Measurements from ENCODE around the gene ACSM5. TPM values are rescaled to one million over a fixed set of nuclear protein-coding genes. Genes with fewer than 3 reads are reported as not detected.

The ACSM5 gene
- total and polyA plus RNA-seq, 4 donors: 1.6 to 9.4 (median 4.2) TPM

DNA sequence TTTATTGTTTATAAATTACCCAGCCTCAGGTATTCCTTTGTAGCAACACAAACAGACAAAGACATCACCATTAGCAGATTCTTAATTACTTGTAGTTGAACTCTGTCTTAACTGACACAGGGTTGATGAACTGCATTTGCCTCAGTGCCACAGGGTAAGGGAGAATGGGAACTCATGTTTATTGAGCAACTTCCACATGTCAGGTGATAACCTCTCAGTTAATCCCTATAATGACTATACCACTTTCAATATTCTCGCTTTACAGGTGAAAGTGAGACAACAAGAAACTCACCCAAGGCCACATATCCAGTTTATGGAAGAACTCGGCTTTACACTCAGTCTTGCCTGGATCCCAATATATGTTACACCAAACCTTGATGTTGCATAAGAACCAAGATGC lies 13.4 kb upstream of the ACSM5 start:
- 93 to 96% methylated on average over 2 of the region's 2 CpGs for WGBS, 2 donors

DNA sequence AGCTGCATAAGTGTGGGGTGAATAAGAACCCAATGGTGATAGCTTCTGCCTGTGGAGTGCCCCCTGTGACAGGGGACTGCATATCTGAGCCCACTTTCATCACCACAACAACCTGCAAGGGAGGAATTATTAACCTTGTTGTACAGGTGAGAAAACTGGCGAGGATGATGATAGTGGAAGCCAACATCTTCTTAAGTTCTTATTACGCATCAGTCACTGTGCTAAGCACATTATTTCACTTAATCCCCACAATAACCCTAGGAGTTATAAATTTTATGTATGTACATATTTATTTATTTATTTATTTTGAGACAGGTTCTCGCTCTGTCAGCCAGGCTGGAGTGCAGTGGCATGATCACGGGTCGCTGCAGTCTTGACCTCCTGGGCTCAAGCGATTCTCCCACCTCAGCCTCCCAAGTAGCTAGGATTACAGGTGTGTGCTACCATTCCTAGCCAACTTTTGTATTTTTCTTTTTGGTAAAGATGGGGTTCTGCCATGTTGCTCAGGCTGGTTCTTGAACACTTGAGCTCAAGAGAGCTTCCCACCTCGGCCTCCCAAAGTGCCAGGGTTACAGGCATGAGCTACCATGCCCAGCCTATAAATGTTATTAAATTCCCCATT lies 12.4 kb upstream of the ACSM5 start:
- H3K9me3 ChIP-seq (ENCODE audit: control insufficient read depth, low read length): no peaks in the 10 kb centered on the region
- H3K36me3 ChIP-seq (ENCODE audit: control insufficient read depth in 1 of 2, insufficient read depth in 2 of 2, low read length in 1 of 2): no peaks in the 10 kb centered on the region
- no peaks in the 10 kb centered on the region for H3K27me3 ChIP-seq (ENCODE audit: control insufficient read depth in 1 of 2, insufficient read depth in 2 of 2, low read length in 1 of 2)
- DNase-seq (no peak), ATAC-seq (ENCODE audit: low FRiP score) (no peak)
- intact Hi-C loops (cut with DNase I): no loop called here
- 97% methylated on average over 7 of the region's 7 CpGs for WGBS, 2 donors
- H3K4me1 ChIP-seq (ENCODE audit: control insufficient read depth in 1 of 2, insufficient read depth in 2 of 2, low read length in 2 of 2): no peaks in the 10 kb centered on the region
- no peak overlapping the region for H3K4me3 ChIP-seq (ENCODE audit: low read length in 2 of 2)
- no peak overlapping the region for H3K27ac ChIP-seq (ENCODE audit: low read depth in 1 of 2, low read length in 2 of 2)

More for the DNA sequence above, 13.4 kb upstream of the ACSM5 start:
- H3K36me3 ChIP-seq (ENCODE audit: control insufficient read depth in 1 of 2, insufficient read depth in 2 of 2, low read length in 1 of 2): no peaks in the 10 kb centered on the region
- H3K4me1 ChIP-seq (ENCODE audit: control insufficient read depth in 1 of 2, insufficient read depth in 2 of 2, low read length in 2 of 2): no peaks in the 10 kb centered on the region
- H3K9me3 ChIP-seq (ENCODE audit: control insufficient read depth, low read length): no peaks in the 10 kb centered on the region
- no peak overlapping the region for H3K4me3 ChIP-seq (ENCODE audit: low read length in 2 of 2)
- H3K27ac ChIP-seq (ENCODE audit: low read depth in 1 of 2, low read length in 2 of 2): no peak overlapping the region
- intact Hi-C loops (cut with DNase I): no loop called here
- H3K27me3 ChIP-seq (ENCODE audit: control insufficient read depth in 1 of 2, insufficient read depth in 2 of 2, low read length in 1 of 2): no peaks in the 10 kb centered on the region
- ATAC-seq (ENCODE audit: low FRiP score): no peak
- no peak for DNase-seq

DNA sequence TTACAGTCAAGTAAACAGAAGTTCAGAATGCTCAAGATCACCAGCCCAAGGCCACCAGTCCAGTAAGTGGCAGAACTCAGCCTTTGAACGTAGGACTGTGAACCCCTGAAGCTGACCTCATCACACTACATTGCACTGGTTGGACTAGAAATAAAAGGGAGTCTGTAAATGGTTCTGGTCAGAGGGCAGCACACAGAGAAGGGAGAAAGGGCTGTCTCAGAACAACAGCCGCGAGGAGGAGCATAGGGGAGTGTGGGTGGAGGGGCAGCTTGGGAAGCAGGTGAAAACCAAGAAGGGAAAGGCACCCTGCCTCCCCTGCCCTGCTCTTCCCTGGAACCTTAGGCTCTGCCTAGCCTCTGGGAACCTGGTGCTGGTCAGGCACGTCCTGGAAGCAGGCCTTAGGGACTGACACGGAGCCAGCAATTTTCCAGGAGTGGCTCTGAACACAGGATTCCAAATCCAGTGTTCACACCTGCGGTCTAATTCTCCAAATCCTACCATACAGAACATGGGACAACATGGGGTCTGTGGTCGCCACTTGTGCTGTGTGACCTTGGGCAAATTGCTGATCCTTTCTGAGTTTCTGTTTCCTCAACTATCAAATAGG lies 11.8 kb upstream of the ACSM5 start:
- intact Hi-C loops (cut with DNase I): no loop called here
- no peak for DNase-seq
- no peak overlapping the region for H3K27ac ChIP-seq (ENCODE audit: low read depth in 1 of 2, low read length in 2 of 2)
- no peaks in the 10 kb centered on the region for H3K9me3 ChIP-seq (ENCODE audit: control insufficient read depth, low read length)
- H3K36me3 ChIP-seq (ENCODE audit: control insufficient read depth in 1 of 2, insufficient read depth in 2 of 2, low read length in 1 of 2): no peaks in the 10 kb centered on the region
- no peaks in the 10 kb centered on the region for H3K4me1 ChIP-seq (ENCODE audit: control insufficient read depth in 1 of 2, insufficient read depth in 2 of 2, low read length in 2 of 2)
- WGBS, 2 donors: 84 to 87% methylated on average over 7 of the region's 7 CpGs
- no peaks in the 10 kb centered on the region for H3K27me3 ChIP-seq (ENCODE audit: control insufficient read depth in 1 of 2, insufficient read depth in 2 of 2, low read length in 1 of 2)
- no peak for ATAC-seq (ENCODE audit: low FRiP score)
- no peak overlapping the region for H3K4me3 ChIP-seq (ENCODE audit: low read length in 2 of 2)

DNA sequence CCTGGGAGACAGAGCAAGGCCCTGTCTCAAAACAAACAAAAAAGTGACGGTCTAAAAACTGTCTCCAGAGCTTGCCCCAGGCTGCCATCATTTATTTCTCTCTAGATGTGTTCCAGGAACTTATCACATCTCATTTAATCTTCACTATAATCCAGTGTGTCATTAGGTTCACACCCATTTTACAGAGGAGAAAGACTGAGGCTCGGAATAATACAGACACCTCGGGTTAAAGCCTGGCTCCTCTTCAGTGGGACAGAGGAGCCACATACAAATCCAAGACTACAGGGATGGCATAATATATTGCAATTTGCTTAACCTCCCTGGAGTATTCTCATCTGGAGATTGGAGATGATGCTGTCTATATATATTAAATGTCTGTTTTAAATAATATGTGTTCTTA lies 10.7 kb upstream of the ACSM5 start:
- DNase-seq (no peak), ATAC-seq (ENCODE audit: low FRiP score) (no peak)
- 72 to 76% methylated on average over 3 of the region's 3 CpGs for WGBS, 2 donors
- Histone ChIP-seq H3K27ac (ENCODE audit: low read depth in 1 of 2, low read length in 2 of 2) (no peak overlapping the region), H3K36me3 (ENCODE audit: control insufficient read depth in 1 of 2, insufficient read depth in 2 of 2, low read length in 1 of 2) (no peaks in the 10 kb centered on the region), H3K4me1 (ENCODE audit: control insufficient read depth in 1 of 2, insufficient read depth in 2 of 2, low read length in 2 of 2) (no peaks in the 10 kb centered on the region), H3K27me3 (ENCODE audit: control insufficient read depth in 1 of 2, insufficient read depth in 2 of 2, low read length in 1 of 2) (no peaks in the 10 kb centered on the region), H3K4me3 (ENCODE audit: low read length in 2 of 2) (no peak overlapping the region), H3K9me3 (ENCODE audit: control insufficient read depth, low read length) (no peaks in the 10 kb centered on the region)
- intact Hi-C loops (cut with DNase I): no loop called here

DNA sequence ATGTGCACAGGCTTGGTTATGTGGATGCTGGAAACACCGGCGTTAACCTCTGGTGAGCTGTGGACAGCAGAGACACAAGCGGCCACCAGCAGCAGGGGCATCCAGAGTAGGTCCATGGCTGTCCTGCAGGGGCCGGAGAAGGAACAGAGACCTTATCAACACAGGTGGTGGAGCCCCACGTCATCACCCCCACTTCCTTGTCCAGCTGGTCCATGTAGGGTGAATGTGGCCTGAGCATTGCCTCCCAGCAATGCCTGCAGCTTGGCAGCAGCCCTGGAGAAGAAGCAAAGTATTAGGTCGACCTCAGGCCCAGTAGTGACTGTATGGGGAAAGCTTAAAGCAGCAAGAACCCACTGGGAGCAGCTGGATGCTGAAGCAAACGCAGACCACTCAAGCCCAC lies 10.1 kb upstream of the ACSM5 start:
- Histone ChIP-seq H3K36me3 (ENCODE audit: control insufficient read depth in 1 of 2, insufficient read depth in 2 of 2, low read length in 1 of 2) (no peaks in the 10 kb centered on the region), H3K27me3 (ENCODE audit: control insufficient read depth in 1 of 2, insufficient read depth in 2 of 2, low read length in 1 of 2) (no peaks in the 10 kb centered on the region), H3K9me3 (ENCODE audit: control insufficient read depth, low read length) (no peaks in the 10 kb centered on the region), H3K27ac (ENCODE audit: low read depth in 1 of 2, low read length in 2 of 2) (no peak overlapping the region), H3K4me1 (ENCODE audit: control insufficient read depth in 1 of 2, insufficient read depth in 2 of 2, low read length in 2 of 2) (no peaks in the 10 kb centered on the region), H3K4me3 (ENCODE audit: low read length in 2 of 2) (no peak overlapping the region)
- ATAC-seq (ENCODE audit: low FRiP score): no peak
- no peak for DNase-seq
- intact Hi-C loops (cut with DNase I): no loop called here
- 69 to 70% methylated on average over 7 of the region's 7 CpGs for WGBS, 2 donors

DNA sequence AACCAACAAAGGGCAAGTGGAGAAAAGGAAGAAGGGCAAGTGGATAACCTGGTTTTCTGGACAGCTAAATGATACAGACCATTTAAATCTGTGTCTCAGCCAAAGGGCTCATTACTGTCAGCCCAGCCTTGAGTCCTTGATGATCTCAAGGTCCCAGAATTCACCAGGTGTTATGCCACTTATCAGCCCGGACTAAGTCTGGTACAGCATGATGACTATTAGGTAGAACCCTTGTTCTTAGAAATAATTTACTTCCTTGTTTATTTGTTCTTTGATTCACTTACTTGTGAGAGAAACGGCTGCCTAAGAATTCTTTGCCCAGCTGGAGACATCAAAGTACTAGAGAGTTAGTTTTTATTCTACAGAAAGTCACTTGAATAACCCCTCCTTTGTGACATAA lies 8.3 kb upstream of the ACSM5 start:
- no peaks in the 10 kb centered on the region for H3K27me3 ChIP-seq (ENCODE audit: control insufficient read depth in 1 of 2, insufficient read depth in 2 of 2, low read length in 1 of 2)
- 45 to 48% methylated on average over 2 of the region's 2 CpGs for WGBS, 2 donors
- DNase-seq (no peak), ATAC-seq (ENCODE audit: low FRiP score) (no peak)
- no peaks in the 10 kb centered on the region for H3K9me3 ChIP-seq (ENCODE audit: control insufficient read depth, low read length)
- intact Hi-C loops (cut with DNase I): no loop called here
- H3K4me3 ChIP-seq (ENCODE audit: low read length in 2 of 2): no peak overlapping the region
- H3K36me3 ChIP-seq (ENCODE audit: control insufficient read depth in 1 of 2, insufficient read depth in 2 of 2, low read length in 1 of 2): no peaks in the 10 kb centered on the region
- H3K27ac ChIP-seq (ENCODE audit: low read depth in 1 of 2, low read length in 2 of 2): no peak overlapping the region
- no peaks in the 10 kb centered on the region for H3K4me1 ChIP-seq (ENCODE audit: control insufficient read depth in 1 of 2, insufficient read depth in 2 of 2, low read length in 2 of 2)

DNA sequence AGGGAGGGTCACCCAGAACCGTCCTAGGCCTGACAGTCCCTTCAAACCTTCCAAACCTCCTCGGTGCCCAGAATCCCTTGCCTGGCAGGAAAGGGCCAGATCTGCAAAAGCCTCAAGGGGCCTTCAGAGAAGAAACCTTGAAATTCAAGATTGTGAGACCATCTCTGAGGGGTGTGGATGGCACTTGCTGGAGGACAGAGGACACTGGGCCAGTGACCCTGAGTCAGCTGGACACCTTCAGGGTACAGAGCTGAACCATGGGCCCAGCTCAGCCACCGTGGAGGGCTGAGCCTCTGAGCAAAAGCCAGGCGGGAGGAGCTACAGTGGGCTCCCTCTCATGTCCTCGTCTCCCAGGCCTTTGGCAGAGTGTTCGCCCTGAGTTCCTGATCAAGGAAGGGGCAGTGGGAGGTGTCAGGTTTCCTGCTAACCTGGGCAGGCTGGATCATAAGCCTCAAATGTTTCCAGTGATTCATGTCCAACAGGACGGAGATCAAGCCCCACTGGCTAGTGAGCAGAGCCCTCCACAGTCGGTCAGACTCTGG lies 7.8 kb upstream of the ACSM5 start:
- H3K27me3 ChIP-seq (ENCODE audit: control insufficient read depth in 1 of 2, insufficient read depth in 2 of 2, low read length in 1 of 2): no peaks in the 10 kb centered on the region
- no peak for DNase-seq
- H3K4me3 ChIP-seq (ENCODE audit: low read length in 2 of 2): no peak overlapping the region
- ATAC-seq (ENCODE audit: low FRiP score): no peak
- intact Hi-C loops (cut with DNase I): no loop called here
- no peak overlapping the region for H3K27ac ChIP-seq (ENCODE audit: low read depth in 1 of 2, low read length in 2 of 2)
- 69 to 70% methylated on average over 8 of the region's 8 CpGs for WGBS, 2 donors
- H3K4me1 ChIP-seq (ENCODE audit: control insufficient read depth in 1 of 2, insufficient read depth in 2 of 2, low read length in 2 of 2): no peaks in the 10 kb centered on the region
- no peaks in the 10 kb centered on the region for H3K9me3 ChIP-seq (ENCODE audit: control insufficient read depth, low read length)
- H3K36me3 ChIP-seq (ENCODE audit: control insufficient read depth in 1 of 2, insufficient read depth in 2 of 2, low read length in 1 of 2): no peaks in the 10 kb centered on the region

DNA sequence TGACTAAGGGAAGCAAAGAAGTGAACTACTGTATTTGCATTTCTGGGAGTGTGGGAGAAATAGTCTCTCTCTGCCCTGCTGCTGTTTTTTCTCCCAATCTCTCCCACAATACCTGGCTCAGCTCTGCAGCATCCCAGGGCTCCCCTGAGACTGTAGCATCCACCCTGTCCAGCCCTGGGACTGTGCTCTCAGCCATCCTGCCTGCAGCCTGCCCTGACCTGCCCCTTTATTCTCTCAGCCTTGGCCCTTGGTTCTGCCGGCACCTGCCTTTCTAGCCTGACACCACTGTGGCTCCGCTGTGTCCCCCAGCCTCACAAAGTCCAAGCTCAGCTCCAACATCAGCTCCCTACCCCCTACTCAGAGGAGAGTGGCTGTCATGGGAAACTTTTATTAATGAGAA lies 6.7 kb upstream of the ACSM5 start:
- no peaks in the 10 kb centered on the region for H3K9me3 ChIP-seq (ENCODE audit: control insufficient read depth, low read length)
- no peaks in the 10 kb centered on the region for H3K27me3 ChIP-seq (ENCODE audit: control insufficient read depth in 1 of 2, insufficient read depth in 2 of 2, low read length in 1 of 2)
- H3K36me3 ChIP-seq (ENCODE audit: control insufficient read depth in 1 of 2, insufficient read depth in 2 of 2, low read length in 1 of 2): no peaks in the 10 kb centered on the region
- intact Hi-C loops (cut with DNase I): no loop called here
- no peak overlapping the region for H3K4me3 ChIP-seq (ENCODE audit: low read length in 2 of 2)
- H3K4me1 ChIP-seq (ENCODE audit: control insufficient read depth in 1 of 2, insufficient read depth in 2 of 2, low read length in 2 of 2): no peaks in the 10 kb centered on the region
- H3K27ac ChIP-seq (ENCODE audit: low read depth in 1 of 2, low read length in 2 of 2): no peak overlapping the region
- no peak for DNase-seq
- 92 to 94% methylated on average over 2 of the region's 2 CpGs for WGBS, 2 donors
- ATAC-seq (ENCODE audit: low FRiP score): no peak

DNA sequence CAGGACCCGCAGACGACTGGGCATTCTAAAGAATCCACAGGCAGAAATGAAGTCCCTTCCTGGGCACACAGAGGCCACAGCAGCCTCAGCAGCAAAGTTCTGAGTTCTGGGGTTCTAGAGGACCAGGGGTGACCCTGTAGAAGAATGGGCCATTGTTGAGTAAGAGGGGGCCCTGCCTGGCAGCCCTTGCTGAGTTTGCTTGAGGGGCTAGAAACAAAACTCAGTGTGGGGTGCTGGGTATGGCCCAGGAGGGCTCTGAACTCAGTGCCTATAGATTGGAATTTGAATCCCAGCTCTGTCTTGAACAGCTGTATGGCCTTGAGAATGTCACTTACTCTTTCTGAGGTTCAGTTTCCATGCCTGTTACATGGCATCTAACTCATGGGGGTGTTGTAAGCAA lies 4.7 kb upstream of the ACSM5 start, which contains the start of gene PDILT:
PDILT (minus strand) TSS at position 101 of the 400 bp plus-strand sequence. CDS start 5,437 bp downstream, outside the sequence.
- H3K27ac ChIP-seq (ENCODE audit: low read depth in 1 of 2, low read length in 2 of 2): no peak within 1 kb of the TSS
- intact Hi-C loops (cut with DNase I): no loop called here
- ATAC-seq (ENCODE audit: low FRiP score): no peak

More for the DNA sequence above, 4.7 kb upstream of the ACSM5 start, which contains the start of gene PDILT:
- no peaks in the 10 kb centered on the region for H3K4me1 ChIP-seq (ENCODE audit: control insufficient read depth in 1 of 2, insufficient read depth in 2 of 2, low read length in 2 of 2)
- no peak for DNase-seq
- 92 to 95% methylated on average over 2 of the region's 2 CpGs for WGBS, 2 donors
- no peaks in the 10 kb centered on the region for H3K36me3 ChIP-seq (ENCODE audit: control insufficient read depth in 1 of 2, insufficient read depth in 2 of 2, low read length in 1 of 2)
- no peak within 1 kb of the TSS for H3K4me3 ChIP-seq (ENCODE audit: low read length in 2 of 2)
- H3K9me3 ChIP-seq (ENCODE audit: control insufficient read depth, low read length): no peaks in the 10 kb centered on the region
- no peaks in the 10 kb centered on the region for H3K27me3 ChIP-seq (ENCODE audit: control insufficient read depth in 1 of 2, insufficient read depth in 2 of 2, low read length in 1 of 2)
